Measurements from ENCODE around the gene NR3C1.
A peak's percentile ranks its signal among the peaks of the same experiment; 100 is the strongest.

Gene NR3C1

GRCh38 chr5:143403593-143404415, at the start of gene NR3C1:
Gene NR3C1 (minus strand): TSS chr5:143403686. CDS start chr5:143400839, 2,847 bp downstream.
- DNase-seq (ENCODE audit: low read depth, low spot score) = peak; percentile 57

- DNase-seq (ENCODE audit: low read depth, low spot score) = no peak
These were observed 46.3 kb upstream of the NR3C1 start for GRCh38 chr5:143449772-143450171.

GRCh38 chr5:143448518-143448917, 45.0 kb upstream of the NR3C1 start:
- no peak for DNase-seq (ENCODE audit: low read depth, low spot score)

- DNase-seq (ENCODE audit: low read depth, low spot score) = no peak
These were observed 44.5 kb upstream of the NR3C1 start for GRCh38 chr5:143447983-143448382.

GRCh38 chr5:143446535-143447226, 43.2 kb upstream of the NR3C1 start:
- no peak for DNase-seq (ENCODE audit: low read depth, low spot score)

GRCh38 chr5:143445776-143446175, 42.3 kb upstream of the NR3C1 start:
- no peak for DNase-seq (ENCODE audit: low read depth, low spot score)

GRCh38 chr5:143443330-143443729, 39.8 kb upstream of the NR3C1 start:
- no peak for DNase-seq (ENCODE audit: low read depth, low spot score)

GRCh38 chr5:143442385-143442784, 38.9 kb upstream of the NR3C1 start:
- no peak for DNase-seq (ENCODE audit: low read depth, low spot score)

GRCh38 chr5:143440448-143441115, 37.1 kb upstream of the NR3C1 start:
- no peak for DNase-seq (ENCODE audit: low read depth, low spot score)

- no peak for DNase-seq (ENCODE audit: low read depth, low spot score)
These were observed 34.3 kb upstream of the NR3C1 start for GRCh38 chr5:143437666-143438273.

- DNase-seq (ENCODE audit: low read depth, low spot score) = no peak
These were observed 33.4 kb upstream of the NR3C1 start for GRCh38 chr5:143436871-143437270.

- no peak for DNase-seq (ENCODE audit: low read depth, low spot score)
These were observed 31.7 kb upstream of the NR3C1 start for GRCh38 chr5:143435210-143435657.

GRCh38 chr5:143434261-143435209, 31.0 kb upstream of the NR3C1 start:
- no peak for DNase-seq (ENCODE audit: low read depth, low spot score)

- DNase-seq (ENCODE audit: low read depth, low spot score) = peak; percentile 14
These were observed 30.2 kb upstream of the NR3C1 start for GRCh38 chr5:143433670-143434069.

- DNase-seq (ENCODE audit: low read depth, low spot score) = no peak
These were observed 29.3 kb upstream of the NR3C1 start for GRCh38 chr5:143432658-143433239.

GRCh38 chr5:143431789-143432188, 28.3 kb upstream of the NR3C1 start:
- no peak for DNase-seq (ENCODE audit: low read depth, low spot score)

- DNase-seq (ENCODE audit: low read depth, low spot score) = no peak
These were observed 25.4 kb upstream of the NR3C1 start for GRCh38 chr5:143428738-143429420.

- no peak for DNase-seq (ENCODE audit: low read depth, low spot score)
These were observed 24.7 kb upstream of the NR3C1 start for GRCh38 chr5:143428155-143428554.

GRCh38 chr5:143427122-143427735, 23.7 kb upstream of the NR3C1 start:
- no peak for DNase-seq (ENCODE audit: low read depth, low spot score)
